ENCODE results near the gene ABCA1.

DNA sequence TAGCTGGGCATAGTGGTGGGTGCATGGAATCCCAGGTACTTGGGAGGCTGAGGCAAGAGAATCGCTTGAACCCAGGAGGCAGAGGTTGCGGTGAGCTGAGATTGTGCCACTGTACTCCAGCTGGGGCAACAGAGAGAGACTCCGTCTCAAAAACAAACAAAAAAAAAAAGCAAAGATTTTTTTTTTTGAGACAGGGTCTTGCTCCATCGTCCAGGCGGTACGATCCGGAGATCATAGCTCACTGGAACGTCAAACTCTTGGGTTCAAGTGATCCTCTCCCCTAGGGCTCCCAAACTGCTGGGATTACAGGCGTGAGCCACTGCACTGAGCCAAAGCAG, 37.6 kb downstream of the ABCA1 start:
- TF ChIP-seq CTCF (IDR thresholded peaks at IDR 0.05) (no peak), POLR2A (IDR thresholded peaks at IDR 0.05) (no peak), POLR2AphosphoS5 (IDR thresholded peaks at IDR 0.05) (no peak), EP300 (IDR thresholded peaks at IDR 0.05) (no peak)

Measured in upper lobe of left lung (tissue), 4 donors.